Measurements from ENCODE around the gene DSP.

DSP gene

GRCh38 chr6:7561153-7561964 is 19.9 kb downstream of the DSP start:
- DNase-seq: peak; percentile 76

- DNase-seq: peak; percentile 31
These were observed 21.3 kb downstream of the DSP start for GRCh38 chr6:7562769-7563168.

- no peak for DNase-seq
These were observed 24.6 kb downstream of the DSP start for GRCh38 chr6:7566107-7566506.

GRCh38 chr6:7566617-7567173 is 25.2 kb downstream of the DSP start:
- no peak for DNase-seq

- DNase-seq: no peak
These were observed 26.6 kb downstream of the DSP start for GRCh38 chr6:7568021-7568420.

- no peak for DNase-seq
These were observed 27.6 kb downstream of the DSP start for GRCh38 chr6:7569082-7569481.

GRCh38 chr6:7572213-7572943 is 30.9 kb downstream of the DSP start:
- no peak for DNase-seq

- DNase-seq: no peak
These were observed 33.0 kb downstream of the DSP start for GRCh38 chr6:7574500-7574899.

GRCh38 chr6:7578516-7578915 is 37.0 kb downstream of the DSP start:
- DNase-seq: no peak

GRCh38 chr6:7578931-7579330 is 37.5 kb downstream of the DSP start:
- DNase-seq: no peak

- DNase-seq: no peak
These were observed 38.4 kb downstream of the DSP start for GRCh38 chr6:7579851-7580250.

GRCh38 chr6:7580537-7580926 is 39.1 kb downstream of the DSP start:
- DNase-seq: no peak

- no peak for DNase-seq
These were observed 39.6 kb downstream of the DSP start for GRCh38 chr6:7580927-7581618.

- no peak for DNase-seq
These were observed 43.9 kb downstream of the DSP start for GRCh38 chr6:7585287-7585930.

GRCh38 chr6:7587631-7588100 is 46.2 kb downstream of the DSP start:
- DNase-seq: no peak

- no peak for DNase-seq
These were observed 47.0 kb downstream of the DSP start for GRCh38 chr6:7588506-7588905.

GRCh38 chr6:7589221-7589620 is 47.8 kb downstream of the DSP start:
- DNase-seq: no peak

- DNase-seq: peak; percentile 82
These were observed 48.8 kb downstream of the DSP start, which contains the start of gene SNRNP48 for GRCh38 chr6:7589949-7590917. TSS of gene SNRNP48 (plus strand) at chr6:7590198. CDS start at chr6:7590258, 60 bp downstream.

GRCh38 chr6:7590918-7591302 is 49.4 kb downstream of the DSP start:
- no peak for DNase-seq

GRCh38 chr6:7591770-7592169 is 50.3 kb downstream of the DSP start:
- no peak for DNase-seq

- DNase-seq: no peak
These were observed 51.8 kb downstream of the DSP start for GRCh38 chr6:7593229-7593628.

Data from NCI-H510A treated with DMSO at 0.1 percent for 48 hours (cell line).